Coronary artery (tissue), 2 donors: ENCODE data around the gene ARHGAP36.
A peak's percentile ranks its signal among the peaks of the same experiment; 100 is the strongest.

Experiments
- DNase-seq: peaks from one replicate; pipeline ENCODE4 v3.0.0-alpha.2; 2017; ENCODE audit warnings: low spot score
- H3K27ac ChIP-seq, 2 donors: fragments of 200-600 bp; sonication (generic); one replicate each; pipeline ENCODE4 v1.5.1; 2016 to 2019
- H3K4me3 ChIP-seq: fragments of 200-600 bp; sonication (generic); 2 replicates; pipeline ENCODE4 v1.5.1; 2016; ENCODE audit warnings: mild to moderate bottlenecking, moderate library complexity
- TF ChIP-seq, protein P1 (sequence below): fragments of 200-600 bp; sonication (generic); IDR thresholded peaks from one replicate; pipeline ENCODE4 v1.5.1; 2019; ENCODE audit warnings: antibody characterized with exemption

ARHGAP36 gene, protein sequence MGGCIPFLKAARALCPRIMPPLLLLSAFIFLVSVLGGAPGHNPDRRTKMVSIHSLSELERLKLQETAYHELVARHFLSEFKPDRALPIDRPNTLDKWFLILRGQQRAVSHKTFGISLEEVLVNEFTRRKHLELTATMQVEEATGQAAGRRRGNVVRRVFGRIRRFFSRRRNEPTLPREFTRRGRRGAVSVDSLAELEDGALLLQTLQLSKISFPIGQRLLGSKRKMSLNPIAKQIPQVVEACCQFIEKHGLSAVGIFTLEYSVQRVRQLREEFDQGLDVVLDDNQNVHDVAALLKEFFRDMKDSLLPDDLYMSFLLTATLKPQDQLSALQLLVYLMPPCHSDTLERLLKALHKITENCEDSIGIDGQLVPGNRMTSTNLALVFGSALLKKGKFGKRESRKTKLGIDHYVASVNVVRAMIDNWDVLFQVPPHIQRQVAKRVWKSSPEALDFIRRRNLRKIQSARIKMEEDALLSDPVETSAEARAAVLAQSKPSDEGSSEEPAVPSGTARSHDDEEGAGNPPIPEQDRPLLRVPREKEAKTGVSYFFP

DNA sequence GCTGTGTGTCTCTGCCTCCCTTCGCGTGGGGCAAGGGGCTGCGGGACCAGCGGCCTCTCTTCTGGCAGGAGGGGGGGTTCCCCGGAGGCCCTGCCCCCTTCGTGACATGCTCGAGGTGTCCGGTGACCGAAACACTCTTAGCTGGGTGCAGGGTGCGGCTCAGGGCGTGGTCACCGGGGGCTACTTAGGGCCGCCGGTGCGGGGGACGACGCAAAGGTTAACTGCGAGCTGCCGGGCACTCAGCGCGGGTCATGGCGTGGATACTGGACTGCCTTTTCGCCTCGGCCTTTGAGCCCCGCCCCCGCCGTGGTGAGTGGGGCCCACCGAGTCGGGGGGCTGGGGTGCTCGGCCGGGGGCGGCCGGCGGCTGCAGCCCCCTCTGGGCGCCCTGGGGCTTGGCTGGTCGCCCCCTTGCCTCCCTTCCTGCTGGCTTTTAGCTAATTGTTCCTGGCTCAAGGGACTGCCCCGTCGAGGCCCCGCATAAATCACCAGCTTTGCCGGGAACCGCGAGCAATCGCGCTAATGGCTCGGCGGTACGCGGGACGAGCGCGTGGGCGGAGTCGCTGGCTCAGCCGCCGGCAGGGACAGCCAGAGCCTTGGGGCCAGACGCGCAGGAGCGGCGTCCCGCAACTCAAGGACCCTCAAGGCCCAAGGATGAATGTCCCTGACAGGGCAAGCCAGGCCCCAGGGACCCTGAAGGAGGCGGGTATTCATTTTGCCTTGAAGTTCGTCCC, at the start of gene ARHGAP36:
ARHGAP36 (plus strand) TSS at position 211 of the 733 bp plus-strand sequence. CDS start 23,320 bp downstream, outside the sequence.
- Histone ChIP-seq H3K27ac (no peak within 1 kb of the TSS), H3K4me3 (peak within 1 kb of the TSS; percentile 47)
- no peak for DNase-seq
- TF ChIP-seq, protein P1, sequence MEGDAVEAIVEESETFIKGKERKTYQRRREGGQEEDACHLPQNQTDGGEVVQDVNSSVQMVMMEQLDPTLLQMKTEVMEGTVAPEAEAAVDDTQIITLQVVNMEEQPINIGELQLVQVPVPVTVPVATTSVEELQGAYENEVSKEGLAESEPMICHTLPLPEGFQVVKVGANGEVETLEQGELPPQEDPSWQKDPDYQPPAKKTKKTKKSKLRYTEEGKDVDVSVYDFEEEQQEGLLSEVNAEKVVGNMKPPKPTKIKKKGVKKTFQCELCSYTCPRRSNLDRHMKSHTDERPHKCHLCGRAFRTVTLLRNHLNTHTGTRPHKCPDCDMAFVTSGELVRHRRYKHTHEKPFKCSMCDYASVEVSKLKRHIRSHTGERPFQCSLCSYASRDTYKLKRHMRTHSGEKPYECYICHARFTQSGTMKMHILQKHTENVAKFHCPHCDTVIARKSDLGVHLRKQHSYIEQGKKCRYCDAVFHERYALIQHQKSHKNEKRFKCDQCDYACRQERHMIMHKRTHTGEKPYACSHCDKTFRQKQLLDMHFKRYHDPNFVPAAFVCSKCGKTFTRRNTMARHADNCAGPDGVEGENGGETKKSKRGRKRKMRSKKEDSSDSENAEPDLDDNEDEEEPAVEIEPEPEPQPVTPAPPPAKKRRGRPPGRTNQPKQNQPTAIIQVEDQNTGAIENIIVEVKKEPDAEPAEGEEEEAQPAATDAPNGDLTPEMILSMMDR: no peak

DNA sequence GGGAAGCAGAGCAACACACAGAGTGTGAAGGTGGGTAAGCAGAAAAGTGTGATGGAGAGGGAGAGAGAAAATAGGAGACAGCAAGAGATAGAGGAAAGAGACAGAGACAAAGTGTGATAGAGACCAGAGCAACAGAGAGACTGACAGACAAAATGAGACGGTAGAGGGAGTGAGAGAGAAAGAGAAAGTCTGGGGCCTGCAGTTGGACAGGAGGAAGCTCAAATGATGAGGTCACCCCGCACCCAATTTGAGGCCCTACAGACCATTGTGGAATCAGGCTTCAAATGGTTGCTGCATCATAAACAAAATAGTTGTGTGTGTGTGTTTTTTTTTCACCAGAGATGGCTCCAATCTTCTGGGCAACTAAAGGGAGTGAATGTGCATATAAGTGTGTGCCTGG, 48.0 kb upstream of the ARHGAP36 start:
- TF ChIP-seq, protein P1: no peak
- DNase-seq: no peak
- Histone ChIP-seq H3K27ac (no peak overlapping the region), H3K4me3 (no peak overlapping the region)

DNA sequence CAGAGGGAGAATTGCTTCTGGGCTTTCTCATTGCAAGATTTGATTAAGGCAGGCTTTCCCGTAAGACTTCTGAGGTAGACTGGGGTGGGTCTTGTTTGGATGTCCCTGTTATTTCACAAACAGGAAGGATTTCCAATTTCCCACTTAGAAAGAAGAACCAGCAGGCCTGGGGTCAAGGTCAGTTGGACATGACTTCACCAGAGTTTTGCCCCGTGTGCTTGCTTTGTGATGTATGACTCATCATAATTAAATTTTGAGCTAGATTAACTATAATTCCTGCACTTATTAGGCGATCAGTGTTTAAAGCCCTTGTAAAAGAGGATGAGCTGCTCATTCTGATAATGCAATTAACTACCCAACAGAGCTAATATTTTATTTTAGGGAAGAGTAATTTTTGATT, 32.8 kb upstream of the ARHGAP36 start:
- Histone ChIP-seq H3K4me3 (no peak overlapping the region), H3K27ac (no peak overlapping the region)
- TF ChIP-seq, protein P1: no peak
- no peak for DNase-seq

DNA sequence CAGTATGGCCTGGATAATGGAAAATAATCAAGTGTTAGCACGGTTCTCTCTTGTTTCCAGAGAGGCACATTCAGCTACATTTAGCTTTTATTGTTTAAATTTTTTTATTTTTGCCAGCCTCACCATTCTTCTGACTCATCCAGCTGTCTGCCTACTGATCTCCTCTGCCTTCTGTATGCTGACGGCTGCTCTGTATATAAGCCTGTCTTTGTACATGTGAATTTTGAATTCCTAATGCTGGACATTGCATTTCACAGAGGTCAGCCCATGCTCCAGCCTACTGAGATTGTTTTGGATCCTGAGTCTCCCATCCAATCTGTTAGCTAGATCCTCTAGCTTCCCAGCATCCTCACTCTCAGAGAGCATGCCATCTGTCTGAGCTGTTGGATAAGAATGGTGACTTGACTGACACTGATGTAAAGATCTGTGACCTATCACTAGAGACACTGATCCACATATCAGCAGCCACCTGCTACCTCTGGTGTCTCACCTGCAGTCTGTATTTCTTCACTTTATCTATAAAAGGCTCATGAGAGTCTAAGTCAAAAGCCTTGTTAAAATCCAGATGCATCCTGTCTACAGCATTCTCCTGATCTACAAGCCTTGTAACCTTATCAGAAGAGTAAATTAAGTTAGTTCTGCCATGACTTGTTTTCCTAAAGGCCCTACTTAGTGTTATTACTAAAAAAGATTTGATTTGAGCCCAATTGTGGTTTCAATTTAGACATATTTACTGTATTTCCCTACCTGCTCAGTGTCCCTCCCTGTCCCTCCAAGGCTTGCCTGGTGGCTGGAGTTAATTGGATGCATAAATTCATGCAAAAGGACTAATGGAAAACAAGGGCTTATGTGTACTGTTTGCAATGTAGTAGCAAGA, 25.6 kb upstream of the ARHGAP36 start:
- TF ChIP-seq, protein P1: no peak
- Histone ChIP-seq H3K27ac (no peak overlapping the region), H3K4me3 (no peak overlapping the region)
- DNase-seq: no peak

DNA sequence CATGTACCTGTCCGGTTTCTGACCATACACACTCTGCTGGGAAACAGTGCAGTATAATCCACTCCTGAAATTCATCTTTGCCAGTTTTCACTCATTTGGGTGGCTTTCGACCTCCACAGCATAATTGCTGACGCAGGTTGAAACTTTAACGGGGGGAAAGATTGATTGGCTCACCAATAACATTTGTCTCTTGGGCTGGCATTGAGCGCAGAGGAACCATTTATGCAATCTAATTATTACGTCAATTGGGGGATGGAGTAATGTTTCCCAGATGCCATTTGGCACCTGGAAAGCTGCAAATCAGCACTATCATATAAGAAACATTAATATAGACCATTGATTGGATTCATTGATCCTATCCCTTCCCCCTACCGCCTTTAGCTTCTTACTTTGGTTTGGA, 24.1 kb upstream of the ARHGAP36 start:
- Histone ChIP-seq H3K4me3 (no peak overlapping the region), H3K27ac (no peak overlapping the region)
- TF ChIP-seq, protein P1: no peak
- DNase-seq: no peak

DNA sequence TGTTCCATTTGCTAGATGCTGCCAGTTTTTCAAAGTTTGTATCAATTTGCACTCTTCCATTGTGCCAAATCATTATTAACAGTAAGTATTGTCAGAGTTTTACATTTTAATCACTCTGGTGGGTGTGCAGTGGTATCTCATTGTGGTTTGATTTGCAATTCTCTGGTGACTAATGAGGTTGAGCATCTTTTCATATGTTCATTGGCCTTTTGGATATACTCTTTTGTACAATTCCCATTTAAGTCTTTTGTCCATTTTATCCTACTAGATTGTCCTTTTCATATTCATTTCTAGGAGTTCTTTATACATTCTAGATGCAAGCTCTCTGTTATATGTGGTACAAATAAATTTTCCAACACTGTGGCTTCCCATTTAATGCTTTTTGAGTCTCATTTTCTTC, 17.4 kb upstream of the ARHGAP36 start:
- no peak for DNase-seq
- no peak overlapping the region for H3K27ac ChIP-seq
- H3K4me3 ChIP-seq: no peak overlapping the region
- TF ChIP-seq, protein P1: no peak
